ENCODE measurements around the gene DMRTB1. TPM values are rescaled to one million over a fixed set of nuclear protein-coding genes. Genes with fewer than 3 reads are reported as not detected.
A peak's percentile ranks its signal among the peaks of the same experiment; 100 is the strongest.

DMRTB1 gene
- polyA plus RNA-seq, 3 donors: not detected

- DNase-seq: no peak
- Histone ChIP-seq H3K9ac (ENCODE audit: insufficient read depth, low read length, poor library complexity, severe bottlenecking) (no peak overlapping the region), H3K36me3 (replicated peaks in 1 of 2; ENCODE audit: control insufficient read depth in 1 of 2, insufficient read depth in 2 of 2, low read length in 2 of 2) (no peaks in the 10 kb centered on the region), H4K20me1 (ENCODE audit: insufficient read depth, low read length) (no peaks in the 10 kb centered on the region), H3K9me3 (replicated peaks in 1 of 2; ENCODE audit: control insufficient read depth in 1 of 2, insufficient read depth in 1 of 2, low read length in 2 of 2) (no peaks in the 10 kb centered on the region), H2AFZ (ENCODE audit: insufficient read depth, low read depth, low read length, poor library complexity, severe bottlenecking) (no peak overlapping the region), H3K27ac (ENCODE audit: low read depth in 1 of 2, low read length in 2 of 2) (no peak overlapping the region), H3K27me3 (ENCODE audit: control insufficient read depth in 2 of 2, insufficient read depth in 2 of 2, low read length in 2 of 2) (no peaks in the 10 kb centered on the region), H3K4me1 (ENCODE audit: control insufficient read depth in 1 of 2, insufficient read depth in 2 of 2, low read length in 2 of 2) (no peaks in the 10 kb centered on the region), H3K4me3 (replicated peaks in 1 of 3; ENCODE audit: low read depth in 2 of 3, low read length in 3 of 3) (no peak overlapping the region), H3K4me2 (replicated peaks; ENCODE audit: extremely low read depth, low read length, poor library complexity, severe bottlenecking) (no peak overlapping the region), H3K79me2 (ENCODE audit: insufficient read depth, low read length) (no peaks in the 10 kb centered on the region)
- Mint-ChIP-seq H3K4me1 (peaks cover 3% of the 10 kb centered on the region), H3K4me3 (peak overlapping the region in 1 of 2 donors; percentile 27), H3K27me3 (ENCODE audit: low read depth in 3 of 3) (peaks cover 7 to 11% (median 8%) of the 10 kb centered on the region in 3 donors), H3K9me3 (no peaks in the 10 kb centered on the region), H3K36me3 (no peaks in the 10 kb centered on the region), H3K27ac (no peak overlapping the region)
- 75% methylated on average over 1 of the region's 3 CpGs for WGBS (ENCODE audit: insufficient coverage)
- no peak for TF ChIP-seq CTCF (IDR thresholded peaks at IDR 0.05)
- intact Hi-C loops (cut with micrococcal nuclease): no loop called here
These were observed 31.2 kb downstream of the DMRTB1 start for GRCh38 chr1:53490351-53490750.

- no peak overlapping the region for H3K4me3 ChIP-seq (replicated peaks in 1 of 3; ENCODE audit: low read depth in 2 of 3, low read length in 3 of 3)
- intact Hi-C loops (cut with micrococcal nuclease): no loop called here
- 97% methylated on average over 6 of the region's 8 CpGs for WGBS (ENCODE audit: insufficient coverage)
- H3K27me3 ChIP-seq (ENCODE audit: control insufficient read depth in 2 of 2, insufficient read depth in 2 of 2, low read length in 2 of 2): no peaks in the 10 kb centered on the region
- no peak for TF ChIP-seq CTCF (IDR thresholded peaks at IDR 0.05)
- DNase-seq: no peak
- no peak overlapping the region for H3K9ac ChIP-seq (ENCODE audit: insufficient read depth, low read length, poor library complexity, severe bottlenecking)
- no peaks in the 10 kb centered on the region for H4K20me1 ChIP-seq (ENCODE audit: insufficient read depth, low read length)
- Mint-ChIP-seq H3K9me3 (no peaks in the 10 kb centered on the region), H3K36me3 (no peaks in the 10 kb centered on the region), H3K27me3 (ENCODE audit: low read depth in 3 of 3) (peaks cover 2 to 4% (median 2%) of the 10 kb centered on the region in 3 donors), H3K27ac (peak overlapping the region in 1 of 7 donors; percentile 23), H3K4me3 (no peak overlapping the region), H3K4me1 (peaks cover 3% of the 10 kb centered on the region)
- H3K79me2 ChIP-seq (ENCODE audit: insufficient read depth, low read length): no peaks in the 10 kb centered on the region
- H3K27ac ChIP-seq (ENCODE audit: low read depth in 1 of 2, low read length in 2 of 2): no peak overlapping the region
- H2AFZ ChIP-seq (ENCODE audit: insufficient read depth, low read depth, low read length, poor library complexity, severe bottlenecking): no peak overlapping the region
- no peaks in the 10 kb centered on the region for H3K4me1 ChIP-seq (ENCODE audit: control insufficient read depth in 1 of 2, insufficient read depth in 2 of 2, low read length in 2 of 2)
- no peaks in the 10 kb centered on the region for H3K9me3 ChIP-seq (replicated peaks in 1 of 2; ENCODE audit: control insufficient read depth in 1 of 2, insufficient read depth in 1 of 2, low read length in 2 of 2)
- no peaks in the 10 kb centered on the region for H3K36me3 ChIP-seq (replicated peaks in 1 of 2; ENCODE audit: control insufficient read depth in 1 of 2, insufficient read depth in 2 of 2, low read length in 2 of 2)
- no peak overlapping the region for H3K4me2 ChIP-seq (replicated peaks; ENCODE audit: extremely low read depth, low read length, poor library complexity, severe bottlenecking)
These were observed 36.6 kb downstream of the DMRTB1 start for GRCh38 chr1:53495633-53496345.
